Suprapubic skin (tissue), 3 donors: ENCODE data around the gene SPOCK2.

ENCODE experiments used
- CTCF ChIP-seq, 2 donors: fragments of 200-600 bp in 1 of 2; fragments of 450-650 bp in 1 of 2; sonication (generic) in 1 of 2; IDR thresholded peaks; one replicate each; pipeline ENCODE4 v1.5.1; 2016 to 2019; ENCODE audit warnings: antibody characterized with exemption in 2 of 2, mild to moderate bottlenecking in 1 of 2, moderate library complexity in 1 of 2
- EP300 ChIP-seq: sonication (generic); formaldehyde crosslinking; IDR thresholded peaks from one replicate; pipeline ENCODE4 v1.6.1; 2017; ENCODE audit warnings: antibody characterized with exemption
- POLR2A ChIP-seq, 2 donors: fragments of 450-650 bp; IDR thresholded peaks; one replicate each; pipeline ENCODE4 v1.6.1; 2017; ENCODE audit warnings: antibody characterized with exemption in 2 of 2, mild to moderate bottlenecking in 2 of 2, moderate library complexity in 2 of 2

GRCh38 chr10:72059843-72060822, 28.2 kb downstream of the SPOCK2 start:
- TF ChIP-seq CTCF (IDR thresholded peaks at IDR 0.05) (no peak), POLR2A (IDR thresholded peaks at IDR 0.05) (no peak), EP300 (no peak)
